Neutrophil (primary cell): ENCODE measurements around the gene CFAP161.

Source experiments
- H3K27ac ChIP-seq: fragments of 200-600 bp; sonication (generic); 2 replicates; pipeline ENCODE4 v1.5.1; 2016; ENCODE audit warnings: mild to moderate bottlenecking, moderate library complexity
- H3K27me3 ChIP-seq: fragments of 200-600 bp; sonication (generic); 2 replicates; pipeline ENCODE4 v1.6.0; 2016; ENCODE audit warnings: mild to moderate bottlenecking
- H3K36me3 ChIP-seq: fragments of 200-600 bp; sonication (generic); 2 replicates; pipeline ENCODE4 v1.5.1; 2017
- H3K4me1 ChIP-seq, 2 experiments: fragments of 200-600 bp in 1 of 2; sonication (generic) in 1 of 2; 1 replicate in 1 of 2; 2 replicates in 1 of 2; pipeline versions ENCODE4 v1.5.1 to v1.6.1; 2013 to 2016; ENCODE audit warnings: low read depth in 1 of 2, low read length in 1 of 2, mild to moderate bottlenecking in 1 of 2, moderate library complexity in 1 of 2; ENCODE audit not compliant: control insufficient read depth in 1 of 2, insufficient read depth in 1 of 2
- H3K4me3 ChIP-seq, 2 experiments: fragments of 200-600 bp in 1 of 2; sonication (generic) in 1 of 2; 1 replicate in 1 of 2; 2 replicates in 1 of 2; pipeline ENCODE4 v1.5.1; 2013 to 2016; ENCODE audit warnings: low read depth in 1 of 2, low read length in 1 of 2, mild to moderate bottlenecking in 1 of 2, moderate library complexity in 1 of 2
- H3K9me3 ChIP-seq: fragments of 200-600 bp; sonication (generic); 2 replicates; pipeline ENCODE4 v1.5.1; 2016
- CTCF ChIP-seq: fragments of 200-600 bp; sonication (generic); IDR thresholded peaks from 2 replicates; pipeline ENCODE4 v1.5.1; 2016; ENCODE audit warnings: antibody characterized with exemption

The CFAP161 gene

GRCh38 chr15:81113861-81114291 lies 20.2 kb upstream of the CFAP161 start:
- Histone ChIP-seq H3K27ac (no peak overlapping the region), H3K9me3 (no peaks in the 10 kb centered on the region), H3K36me3 (no peaks in the 10 kb centered on the region), H3K27me3 (peaks cover 48% of the 10 kb centered on the region), H3K4me1 (peaks cover 7 to 9% of the 10 kb centered on the region in 2 experiments), H3K4me3 (no peak overlapping the region)
- no peak for TF ChIP-seq CTCF

GRCh38 chr15:81115054-81115939 lies 18.8 kb upstream of the CFAP161 start:
- Histone ChIP-seq H3K27ac (no peak overlapping the region), H3K4me3 (no peak overlapping the region), H3K4me1 (peaks cover 7 to 9% of the 10 kb centered on the region in 2 experiments), H3K9me3 (no peaks in the 10 kb centered on the region), H3K36me3 (no peaks in the 10 kb centered on the region), H3K27me3 (peaks cover 52% of the 10 kb centered on the region)
- no peak for TF ChIP-seq CTCF

GRCh38 chr15:81117136-81117535 lies 16.9 kb upstream of the CFAP161 start:
- Histone ChIP-seq H3K9me3 (no peaks in the 10 kb centered on the region), H3K4me1 (peaks cover 7 to 9% of the 10 kb centered on the region in 2 experiments), H3K36me3 (no peaks in the 10 kb centered on the region), H3K4me3 (no peak overlapping the region), H3K27me3 (peaks cover 46% of the 10 kb centered on the region), H3K27ac (no peak overlapping the region)
- no peak for TF ChIP-seq CTCF

- H3K4me1 ChIP-seq: peaks cover 7 to 9% of the 10 kb centered on the region in 2 experiments
- TF ChIP-seq CTCF: no peak
- H3K4me3 ChIP-seq: no peak overlapping the region
- H3K36me3 ChIP-seq: no peaks in the 10 kb centered on the region
- H3K9me3 ChIP-seq: no peaks in the 10 kb centered on the region
- H3K27me3 ChIP-seq: peaks cover 46% of the 10 kb centered on the region
- no peak overlapping the region for H3K27ac ChIP-seq
These were observed 16.5 kb upstream of the CFAP161 start for GRCh38 chr15:81117581-81117980.

GRCh38 chr15:81118361-81118760 lies 15.7 kb upstream of the CFAP161 start:
- peaks cover 7 to 9% of the 10 kb centered on the region in 2 experiments for H3K4me1 ChIP-seq
- H3K4me3 ChIP-seq: no peak overlapping the region
- H3K36me3 ChIP-seq: no peaks in the 10 kb centered on the region
- no peaks in the 10 kb centered on the region for H3K9me3 ChIP-seq
- H3K27me3 ChIP-seq: peaks cover 46% of the 10 kb centered on the region
- H3K27ac ChIP-seq: no peak overlapping the region
- TF ChIP-seq CTCF: no peak
